Neural progenitor cell (in vitro differentiated cells): Measurements from ENCODE around the gene GLRA1. TPM values are rescaled to one million over a fixed set of nuclear protein-coding genes. Genes with fewer than 3 reads are reported as not detected.
A peak's percentile ranks its signal among the peaks of the same experiment; 100 is the strongest.

Source experiments
- DNase-seq: peaks from one replicate; pipeline ENCODE4 v3.0.0-alpha.2; 2016; ENCODE audit warnings: low spot score
- H2AFZ ChIP-seq: fragments of 200-600 bp; sonication (generic); replicated peaks from 2 replicates; pipeline ENCODE4 v1.6.1; 2016; ENCODE audit warnings: antibody characterized with exemption
- H3F3A ChIP-seq: fragments of 200-600 bp; sonication (generic); 2 replicates; pipeline ENCODE4 v1.6.1; 2016; ENCODE audit warnings: antibody characterized with exemption, low read depth
- H3K27ac ChIP-seq: fragments of 200-600 bp; sonication (generic); 2 replicates; pipeline ENCODE4 v1.5.1; 2016; ENCODE audit warnings: mild to moderate bottlenecking
- H3K27me3 ChIP-seq: fragments of 200-600 bp; sonication (generic); 2 replicates; pipeline ENCODE4 v1.6.1; 2016; ENCODE audit warnings: mild to moderate bottlenecking, moderate library complexity
- H3K36me3 ChIP-seq: fragments of 200-600 bp; sonication (generic); 2 replicates; pipeline ENCODE4 v1.5.1; 2016
- H3K4me1 ChIP-seq: fragments of 200-600 bp; sonication (generic); 2 replicates; pipeline ENCODE4 v1.6.1; 2016; ENCODE audit warnings: mixed run types
- H3K4me2 ChIP-seq: fragments of 200-600 bp; sonication (generic); 2 replicates; pipeline ENCODE4 v1.6.1; 2016
- H3K4me3 ChIP-seq: fragments of 200-600 bp; sonication (generic); 2 replicates; pipeline ENCODE4 v1.5.1; 2016
- H3K79me2 ChIP-seq: fragments of 200-600 bp; sonication (generic); 2 replicates; pipeline ENCODE4 v1.6.1; 2016; ENCODE audit warnings: low read depth
- H3K9ac ChIP-seq: fragments of 200-600 bp; sonication (generic); 2 replicates; pipeline ENCODE4 v1.6.1; 2016
- H3K9me3 ChIP-seq: fragments of 200-600 bp; sonication (generic); 2 replicates; pipeline ENCODE4 v1.5.1; 2016; ENCODE audit warnings: low read depth
- H4K20me1 ChIP-seq: fragments of 200-600 bp; sonication (generic); 2 replicates; pipeline ENCODE4 v1.6.1; 2016; ENCODE audit warnings: low read depth
- H3K27ac Mint-ChIP-seq: 3 replicates; pipeline ENCODE4 v1.8.0; 2021; ENCODE audit warnings: mixed read lengths
- H3K27me3 Mint-ChIP-seq: 2 replicates; pipeline ENCODE4 v1.8.0; 2022; ENCODE audit warnings: low read depth, mild to moderate bottlenecking, inconsistent platforms, moderate library complexity, mixed read lengths; ENCODE audit not compliant: insufficient read depth
- H3K36me3 Mint-ChIP-seq: 3 replicates; pipeline ENCODE4 v1.8.0; 2021; ENCODE audit warnings: mixed read lengths
- H3K4me1 Mint-ChIP-seq: 3 replicates; pipeline ENCODE4 v1.8.0; 2021; ENCODE audit warnings: mixed read lengths
- H3K4me3 Mint-ChIP-seq: 3 replicates; pipeline ENCODE4 v1.8.0; 2021; ENCODE audit warnings: mild to moderate bottlenecking, moderate library complexity, mixed read lengths
- H3K9me3 Mint-ChIP-seq: 3 replicates; pipeline ENCODE4 v1.8.0; 2020; ENCODE audit warnings: mixed read lengths
- CTCF ChIP-seq: fragments of 200-600 bp; sonication (generic); IDR thresholded peaks from 2 replicates; pipeline ENCODE4 v1.5.1; 2017; ENCODE audit warnings: antibody characterized with exemption, mild to moderate bottlenecking
- EZH2 ChIP-seq: fragments of 200-600 bp; sonication (generic); IDR thresholded peaks from 2 replicates; pipeline ENCODE4 v1.6.1; 2017; ENCODE audit warnings: antibody characterized with exemption, mild to moderate bottlenecking, moderate library complexity
- EZH2phosphoT487 ChIP-seq: fragments of 200-600 bp; sonication (generic); IDR thresholded peaks from 2 replicates; pipeline ENCODE4 v1.6.1; 2017; ENCODE audit warnings: antibody characterized with exemption
- small RNA-seq: library from RNA; depleted of rRNA; stranded (forward); fragments of <200 nt; gene quantifications from one replicate; pipeline ENCODE3, GENCODE V24; 2015
- total RNA-seq: library from RNA; depleted of rRNA; stranded (reverse); fragments of >200 nt; gene quantifications from 2 replicates; pipeline ENCODE4 v1.2.3, GENCODE V29; 2015; ENCODE audit warnings: low replicate concordance

GLRA1 gene
- total RNA-seq, 1 donor from 2014 or later, result not detected

GRCh38 chr5:151772846-151773561 lies 151.6 kb downstream of the GLRA1 start:
- H3K27me3 Mint-ChIP-seq, result no peaks in the 10 kb centered on the region

More at GRCh38 chr5:151772846-151773561, 151.6 kb downstream of the GLRA1 start:
- no peak for TF ChIP-seq EZH2phosphoT487
- no peak for TF ChIP-seq EZH2
- TF ChIP-seq CTCF, result no peak
- Histone ChIP-seq H3K4me1 (peaks cover 40% of the 10 kb centered on the region), H3K4me3 (peak overlapping the region; percentile 97), H3K9ac (peak overlapping the region; percentile 85), H4K20me1 (peaks cover 59% of the 10 kb centered on the region), H3K36me3 (no peaks in the 10 kb centered on the region), H3K27ac (peak overlapping the region; percentile 90), H3K79me2 (peaks cover 72% of the 10 kb centered on the region), H3K9me3 (no peaks in the 10 kb centered on the region), H3K4me2 (peak overlapping the region; percentile 97), H3K27me3 (no peaks in the 10 kb centered on the region), H2AFZ (no peak overlapping the region), H3F3A (peaks cover 24% of the 10 kb centered on the region)
- peaks cover 39% of the 10 kb centered on the region for H3K4me1 Mint-ChIP-seq
- peak overlapping the region; percentile 87 for H3K4me3 Mint-ChIP-seq
- no peak for DNase-seq
- peak overlapping the region; percentile 48 for H3K27ac Mint-ChIP-seq
- H3K9me3 Mint-ChIP-seq, result peaks cover 20% of the 10 kb centered on the region
- H3K36me3 Mint-ChIP-seq, result peaks cover 26% of the 10 kb centered on the region

Small RNAs within 50 kb of the gene (small RNA-seq; reads per million reads assigned to genes)
- gene RNA5SP198, result not detected

Other genes starting within 250 kb of the GLRA1 start
- 122 and 158 TPM in 2 replicates for gene SPARC, start 237.9 kb downstream of the GLRA1 start, total RNA-seq
- 22.8 and 86.4 TPM in 2 replicates for gene ATOX1, start 166.2 kb downstream of the GLRA1 start, total RNA-seq
- gene G3BP1, start 152.9 kb downstream of the GLRA1 start, total RNA-seq, result 212 and 304 TPM in 2 replicates